ES-I3 (cell line): Measurements from ENCODE around the gene TRAF1.

Source experiments
- H3K36me3 ChIP-seq: 2 replicates; pipeline ENCODE4 v1.6.1; 2013; ENCODE audit warnings: mild to moderate bottlenecking, low read length, control low read depth, moderate library complexity; ENCODE audit not compliant: insufficient read depth
- H3K4me1 ChIP-seq: 2 replicates; pipeline ENCODE4 v1.6.1; 2013; ENCODE audit warnings: mild to moderate bottlenecking, control low read depth, low read length; ENCODE audit not compliant: insufficient read depth
- H3K9ac ChIP-seq: 2 replicates; pipeline ENCODE4 v1.6.1; 2013; ENCODE audit warnings: low read depth, mild to moderate bottlenecking, low read length, moderate library complexity
- H3K9me3 ChIP-seq: 2 replicates; pipeline ENCODE4 v1.6.1; 2013; ENCODE audit warnings: mild to moderate bottlenecking, low read length, moderate library complexity; ENCODE audit not compliant: control insufficient read depth, insufficient read depth

Gene TRAF1

DNA sequence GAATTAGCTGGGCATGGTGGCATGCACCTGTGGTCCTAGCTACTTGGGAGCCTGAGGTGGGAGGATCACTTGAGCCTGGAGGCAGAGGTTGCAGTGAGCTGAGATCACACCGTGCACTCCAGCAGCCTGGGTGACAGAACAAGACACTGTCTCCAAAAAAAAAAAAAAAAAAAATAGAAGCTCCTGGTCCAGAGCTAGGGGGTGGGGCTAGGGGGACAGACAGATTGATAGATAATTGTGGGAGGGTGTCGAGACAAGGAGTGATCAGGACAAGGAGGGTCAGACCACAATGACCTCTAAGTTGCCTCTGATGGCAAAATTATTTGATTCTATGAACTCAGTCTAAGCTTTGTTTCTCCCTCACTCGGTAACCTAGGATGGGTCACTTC, 43.0 kb downstream of the TRAF1 start:
- no peak overlapping the region for H3K9ac ChIP-seq

DNA sequence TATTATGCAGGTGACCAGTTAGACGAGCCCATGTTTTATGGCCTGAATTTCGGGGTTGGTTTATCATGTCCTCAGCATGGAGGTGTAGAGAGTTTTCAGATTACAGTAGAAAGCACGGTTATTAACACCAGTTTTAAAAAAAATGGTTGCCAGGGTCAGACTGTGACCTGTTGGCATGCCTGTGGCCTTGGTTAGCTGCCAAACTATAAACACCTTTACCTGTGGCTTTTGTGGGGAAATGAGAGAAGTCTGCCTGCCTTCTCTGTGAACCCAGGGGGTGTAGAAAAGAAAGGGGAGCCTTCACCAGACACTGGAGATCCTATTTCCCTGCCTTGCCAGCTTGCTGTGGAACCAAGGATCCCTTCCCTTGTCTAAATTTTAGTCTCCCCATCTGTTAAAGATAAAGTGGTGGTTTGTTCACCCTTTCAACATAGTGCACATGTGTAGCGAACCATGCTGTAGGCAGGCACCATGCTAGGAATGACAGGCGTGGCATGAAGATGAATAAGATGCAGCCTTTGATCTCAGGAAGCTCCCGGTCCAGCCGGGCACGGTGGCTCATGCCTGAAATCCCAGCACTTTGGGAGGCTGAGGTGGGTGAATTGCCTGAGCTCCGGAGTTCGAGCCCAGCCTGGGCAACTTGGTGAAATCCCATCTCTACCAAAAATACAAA, 43.5 kb downstream of the TRAF1 start:
- H3K9ac ChIP-seq: no peak overlapping the region

More for the DNA sequence above, 43.0 kb downstream of the TRAF1 start:
- Histone ChIP-seq H3K4me1 (peaks cover 12% of the 10 kb centered on the region; the same call in 1 of the 2 replicates), H3K9me3 (no peaks in the 10 kb centered on the region), H3K36me3 (no peaks in the 10 kb centered on the region)

DNA sequence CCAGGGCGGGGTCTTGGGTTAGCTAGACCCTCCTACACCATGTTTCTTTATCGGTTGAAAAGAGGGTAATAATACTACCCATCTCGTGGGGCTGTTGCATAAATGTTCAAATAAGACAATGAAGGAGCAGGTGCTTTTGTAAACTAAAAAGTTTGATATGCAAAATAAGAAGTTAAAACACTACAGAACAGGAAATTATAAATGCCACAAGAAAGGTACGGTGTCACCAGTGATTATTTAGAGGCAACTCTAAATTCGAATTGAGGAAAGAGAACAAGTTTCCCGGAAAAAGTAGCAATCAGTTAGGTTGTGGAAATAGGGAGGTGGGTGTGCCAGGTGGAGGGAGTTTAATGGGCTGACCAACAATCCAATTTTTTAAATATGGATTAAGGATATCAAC, 47.1 kb downstream of the TRAF1 start:
- Histone ChIP-seq H3K4me1 (peaks cover 30% of the 10 kb centered on the region), H3K9ac (no peak overlapping the region), H3K9me3 (no peaks in the 10 kb centered on the region; the same call in 1 of the 2 replicates), H3K36me3 (no peaks in the 10 kb centered on the region; the same call in 1 of the 2 replicates)

More for the DNA sequence above, 43.5 kb downstream of the TRAF1 start:
- no peaks in the 10 kb centered on the region for H3K36me3 ChIP-seq
- peaks cover 17% of the 10 kb centered on the region; the same call in 1 of the 2 replicates for H3K4me1 ChIP-seq
- H3K9me3 ChIP-seq: no peaks in the 10 kb centered on the region

DNA sequence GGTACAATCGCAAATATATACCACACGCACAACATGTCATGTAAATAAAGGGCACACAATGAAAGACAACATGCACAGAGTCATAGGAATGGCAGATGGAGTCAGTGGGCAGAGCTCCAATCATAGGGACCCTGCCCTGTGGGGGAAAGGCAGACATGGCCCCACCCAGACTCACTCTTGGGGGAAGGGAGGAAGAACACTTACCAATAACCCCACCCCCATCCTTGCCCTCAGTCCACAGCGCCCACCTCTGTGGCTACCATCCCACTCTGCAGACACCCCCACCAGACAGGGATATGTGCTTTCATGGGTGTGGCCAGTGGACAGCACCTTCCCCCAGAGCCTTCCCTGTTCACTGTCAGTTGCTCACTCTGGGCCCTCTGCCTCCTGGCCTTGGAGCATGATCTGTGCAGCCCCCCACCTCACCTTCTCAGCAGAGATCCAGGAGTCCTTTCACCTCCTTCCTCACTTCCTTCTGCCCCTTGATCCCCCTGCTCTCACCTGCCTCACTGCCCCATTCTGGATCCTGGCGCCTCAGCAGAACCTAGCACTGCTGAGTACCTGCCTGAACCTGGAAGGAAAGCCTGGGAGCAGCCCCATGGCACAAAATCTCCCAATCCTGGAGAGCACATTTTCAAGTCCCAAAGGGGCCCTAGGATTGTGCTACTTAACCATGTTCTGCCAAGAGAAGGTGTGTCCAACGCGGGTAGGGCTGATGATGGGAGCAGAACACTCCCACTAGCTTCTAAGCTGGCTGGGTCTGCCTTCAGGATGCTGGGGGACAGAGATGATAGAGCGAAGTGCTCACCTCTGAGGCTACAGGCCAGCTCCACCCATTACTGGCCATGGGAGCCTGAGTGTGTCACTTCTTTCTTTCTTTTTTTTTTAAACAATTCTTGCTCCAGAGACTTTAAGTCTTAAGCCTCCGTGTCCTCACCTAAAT, 48.1 kb downstream of the TRAF1 start:
- Histone ChIP-seq H3K36me3 (no peaks in the 10 kb centered on the region; the same call in 1 of the 2 replicates), H3K4me1 (peaks cover 39% of the 10 kb centered on the region), H3K9me3 (no peaks in the 10 kb centered on the region; the same call in 1 of the 2 replicates), H3K9ac (no peak overlapping the region)

DNA sequence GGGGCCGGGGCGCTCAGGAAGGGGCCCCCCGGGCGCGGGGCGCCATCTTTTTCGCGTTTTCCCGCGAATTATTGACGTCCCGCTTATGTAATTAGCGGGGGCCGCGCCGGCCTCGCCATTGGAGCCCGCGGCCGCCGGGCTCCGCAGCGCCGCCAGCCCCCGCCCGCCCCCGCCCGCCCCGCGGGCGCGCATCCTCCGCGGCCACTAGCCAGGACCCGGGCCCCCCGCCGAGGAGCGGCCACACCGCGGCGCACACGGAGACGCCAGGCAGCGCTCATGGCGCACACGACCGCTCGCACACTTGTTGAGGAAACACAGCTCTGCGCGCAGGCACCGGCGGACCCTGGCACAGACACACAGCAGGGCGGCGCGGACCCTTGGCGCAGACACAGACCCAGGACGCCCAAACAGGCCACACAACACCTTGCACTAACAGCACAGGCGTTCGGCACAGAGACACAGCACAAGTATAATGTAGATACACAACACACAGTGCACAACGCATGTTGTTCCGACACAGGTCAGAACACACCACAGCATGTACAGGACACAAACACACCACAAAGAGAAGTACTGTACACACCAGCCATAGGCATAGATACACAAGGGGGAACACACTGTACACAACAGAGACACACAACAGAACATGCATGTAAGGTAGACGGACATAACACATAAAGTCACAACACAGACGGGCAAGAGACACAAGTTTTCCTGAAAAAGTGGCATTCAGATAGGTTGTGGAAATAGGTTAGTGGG, 49.1 kb downstream of the TRAF1 start:
- H3K9me3 ChIP-seq: no peaks in the 10 kb centered on the region; the same call in 1 of the 2 replicates
- peaks cover 47% of the 10 kb centered on the region for H3K4me1 ChIP-seq
- H3K36me3 ChIP-seq: peaks cover 2% of the 10 kb centered on the region; the same call in 1 of the 2 replicates
- peak overlapping the region; percentile 57 for H3K9ac ChIP-seq

DNA sequence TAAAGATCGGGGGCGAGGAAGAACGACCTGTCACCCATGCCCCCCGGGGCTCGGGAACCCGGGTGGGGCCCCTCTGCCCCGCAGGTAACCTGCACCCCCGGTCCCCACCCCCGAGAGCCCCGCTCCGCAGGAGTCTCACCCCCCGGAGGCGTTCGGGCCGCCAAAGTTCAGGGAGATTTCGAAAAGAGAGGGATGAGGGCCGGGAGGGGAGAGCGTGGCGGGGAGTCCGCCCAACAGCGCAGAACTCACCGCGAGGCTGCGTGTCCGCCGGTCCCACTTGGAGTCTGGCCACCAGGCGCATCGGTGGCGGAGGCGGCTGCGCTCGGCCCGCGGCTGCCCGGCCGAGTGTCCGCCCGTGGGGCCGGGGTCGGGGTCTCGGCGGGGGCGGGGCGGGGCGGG, 49.8 kb downstream of the TRAF1 start, which contains the start of gene PHF19:
PHF19 (minus strand) TSS at position 347 of the 399 bp plus-strand sequence. CDS start 2,447 bp downstream, outside the sequence.
- H3K4me1 ChIP-seq: peaks cover 52% of the 10 kb centered on the region
- peak within 1 kb of the TSS; percentile 57 for H3K9ac ChIP-seq
- H3K36me3 ChIP-seq: peaks cover 7% of the 10 kb centered on the region; the same call in 1 of the 2 replicates
- no peaks in the 10 kb centered on the region; the same call in 1 of the 2 replicates for H3K9me3 ChIP-seq

DNA sequence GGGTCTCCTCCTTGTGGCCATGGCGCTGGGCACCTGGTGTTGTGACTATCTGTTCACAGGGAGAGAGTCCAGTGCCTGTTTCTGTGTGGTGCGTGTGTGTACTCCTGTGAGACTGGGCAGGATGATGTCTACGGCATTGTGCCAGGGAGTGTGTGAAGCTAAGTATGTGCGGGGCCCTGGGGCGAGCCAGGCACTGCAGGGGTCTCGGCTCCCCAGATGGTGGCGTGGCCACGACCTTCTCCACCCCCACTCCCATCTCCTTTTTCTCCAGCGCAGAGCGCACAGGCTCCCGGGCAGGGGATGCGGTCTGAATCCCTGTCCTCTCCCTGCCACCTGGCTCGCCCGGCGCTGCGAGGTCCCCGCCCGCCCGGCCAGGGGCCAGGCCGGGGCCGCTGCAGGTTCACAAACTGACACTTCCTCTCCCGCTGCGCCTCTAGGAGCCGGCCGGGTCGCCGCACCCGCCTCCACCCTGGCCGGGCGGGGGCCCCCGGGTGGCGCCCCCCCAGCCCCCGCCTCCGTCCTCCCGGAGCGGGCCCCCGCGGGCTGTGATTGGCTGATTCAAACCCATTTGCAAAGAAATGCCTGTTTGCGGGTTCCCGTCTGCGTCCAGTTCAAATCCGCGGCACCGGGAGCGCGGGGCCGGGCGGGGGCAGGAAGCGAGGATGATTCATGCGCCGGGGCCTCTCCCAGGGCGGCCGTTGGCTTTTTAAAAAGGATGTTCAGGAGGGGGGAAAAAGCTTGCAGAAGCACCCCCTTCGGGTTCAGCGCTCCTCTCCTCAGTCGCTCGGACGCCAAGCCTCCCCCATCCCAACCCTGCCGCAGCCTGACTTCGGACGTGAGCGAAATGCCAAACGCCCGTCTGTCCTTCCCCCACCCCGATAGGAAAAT, 50.4 kb downstream of the TRAF1 start:
- Histone ChIP-seq H3K4me1 (peaks cover 52% of the 10 kb centered on the region), H3K9me3 (no peaks in the 10 kb centered on the region; the same call in 1 of the 2 replicates), H3K36me3 (peaks cover 7% of the 10 kb centered on the region; the same call in 1 of the 2 replicates), H3K9ac (peak overlapping the region; percentile 56)

DNA sequence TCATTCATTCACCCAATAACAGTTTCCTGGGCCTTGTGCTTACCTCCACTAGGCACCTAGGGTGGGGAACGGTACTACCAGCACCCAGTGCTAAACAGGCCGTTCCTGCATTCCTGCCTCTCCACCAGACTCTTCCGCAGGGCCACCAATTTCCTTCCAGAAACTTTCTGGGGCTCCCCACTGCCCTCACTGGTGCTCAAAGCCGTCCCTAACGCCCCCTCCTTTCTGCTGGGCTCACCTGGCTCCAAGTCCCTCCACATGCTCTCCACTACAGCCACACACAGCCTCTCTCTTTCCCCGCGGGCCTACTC, 51.0 kb downstream of the TRAF1 start:
- H3K4me1 ChIP-seq: peaks cover 52% of the 10 kb centered on the region
- H3K9ac ChIP-seq: peak overlapping the region; percentile 56
- peaks cover 7% of the 10 kb centered on the region; the same call in 1 of the 2 replicates for H3K36me3 ChIP-seq
- H3K9me3 ChIP-seq: no peaks in the 10 kb centered on the region; the same call in 1 of the 2 replicates

DNA sequence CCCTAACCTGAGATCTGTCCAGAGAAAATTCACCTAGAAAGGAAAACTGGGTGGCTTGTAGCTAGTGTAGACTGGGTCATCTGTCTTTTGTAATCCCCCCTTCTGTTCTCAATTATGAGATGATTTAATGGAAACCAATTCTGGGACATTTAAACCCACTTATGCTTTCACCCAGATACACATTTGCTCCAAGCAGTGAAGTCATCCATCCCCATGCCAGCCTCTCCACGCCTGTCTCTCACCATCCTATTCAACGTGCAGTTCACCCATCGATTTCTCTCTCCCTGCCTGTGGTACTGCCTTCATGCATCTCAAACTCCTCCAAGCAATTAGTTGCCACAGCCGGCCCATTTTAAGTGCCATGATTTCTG, 51.4 kb downstream of the TRAF1 start:
- H3K9me3 ChIP-seq: no peaks in the 10 kb centered on the region; the same call in 1 of the 2 replicates
- peaks cover 52% of the 10 kb centered on the region for H3K4me1 ChIP-seq
- peaks cover 7% of the 10 kb centered on the region; the same call in 1 of the 2 replicates for H3K36me3 ChIP-seq
- peak overlapping the region; percentile 56; the same call in 1 of the 2 replicates for H3K9ac ChIP-seq

DNA sequence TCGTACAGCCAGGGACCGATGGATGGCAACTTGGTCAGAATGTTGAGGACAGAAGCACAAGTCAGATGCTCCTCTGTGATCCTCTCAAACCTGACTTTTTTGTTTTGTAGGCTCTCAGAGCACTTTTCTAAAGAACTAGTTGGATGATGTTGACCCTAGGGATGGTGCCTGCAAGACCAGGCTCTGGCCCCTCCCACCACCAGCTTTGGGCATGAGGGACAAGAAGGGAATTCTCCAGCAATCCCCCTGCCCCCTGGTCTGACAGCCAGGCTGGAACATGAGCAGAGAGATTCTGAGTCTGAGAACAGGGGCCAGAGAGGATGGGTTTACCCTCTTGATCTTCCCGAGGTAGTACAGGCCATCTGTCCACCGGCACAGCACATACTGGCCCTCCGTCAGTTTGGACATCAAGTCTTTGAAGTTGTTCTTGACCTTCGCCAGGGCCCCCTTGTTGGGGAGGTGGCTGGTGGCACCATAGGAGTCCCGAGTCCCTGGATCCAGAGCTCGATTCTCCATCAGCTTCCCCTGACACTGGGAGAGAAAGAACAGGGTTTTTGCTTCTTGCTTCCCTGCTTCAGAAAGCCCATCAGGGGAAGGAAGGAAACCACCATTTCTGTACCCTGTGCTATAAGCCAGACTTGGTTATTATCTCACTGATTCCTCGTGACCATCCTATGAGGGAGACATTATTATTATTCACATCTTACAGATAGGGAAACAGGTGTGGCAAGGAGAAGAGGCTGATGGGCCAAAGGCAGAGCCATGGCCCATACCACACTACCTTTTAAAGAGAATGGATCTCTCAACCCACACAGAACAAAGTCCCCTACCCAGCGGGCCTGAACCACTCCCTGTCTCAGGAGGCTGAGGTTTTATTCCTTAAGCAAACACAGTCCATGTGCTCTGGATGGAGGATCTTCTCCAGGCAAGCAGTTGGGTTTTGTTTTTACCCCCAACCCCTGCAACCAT, 52.1 kb downstream of the TRAF1 start:
- Histone ChIP-seq H3K4me1 (peaks cover 52% of the 10 kb centered on the region), H3K36me3 (peaks cover 7% of the 10 kb centered on the region; the same call in 1 of the 2 replicates), H3K9me3 (no peaks in the 10 kb centered on the region; the same call in 1 of the 2 replicates), H3K9ac (no peak overlapping the region)

DNA sequence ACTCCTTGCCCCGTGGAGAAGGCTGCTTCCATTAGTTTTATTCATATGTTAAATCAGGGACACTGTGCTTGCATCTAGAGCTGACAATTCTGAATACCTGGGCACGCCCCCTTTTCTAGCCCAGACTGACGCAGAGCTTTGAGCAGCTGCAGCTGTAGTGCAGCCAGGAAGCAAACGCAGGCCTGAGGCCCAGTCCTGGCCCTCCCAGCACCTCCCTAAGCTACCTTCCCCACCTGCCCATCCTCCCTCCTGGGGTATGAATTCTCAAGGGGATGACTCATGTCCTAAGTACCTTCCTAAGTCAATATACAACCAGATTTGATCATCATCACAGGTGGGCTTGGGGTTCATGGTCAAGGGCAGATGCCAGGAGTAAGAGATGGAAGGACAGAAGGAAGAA, 53.1 kb downstream of the TRAF1 start:
- H3K36me3 ChIP-seq: peaks cover 7% of the 10 kb centered on the region; the same call in 1 of the 2 replicates
- H3K9me3 ChIP-seq: no peaks in the 10 kb centered on the region; the same call in 1 of the 2 replicates
- H3K4me1 ChIP-seq: peaks cover 45% of the 10 kb centered on the region
- H3K9ac ChIP-seq: no peak overlapping the region

DNA sequence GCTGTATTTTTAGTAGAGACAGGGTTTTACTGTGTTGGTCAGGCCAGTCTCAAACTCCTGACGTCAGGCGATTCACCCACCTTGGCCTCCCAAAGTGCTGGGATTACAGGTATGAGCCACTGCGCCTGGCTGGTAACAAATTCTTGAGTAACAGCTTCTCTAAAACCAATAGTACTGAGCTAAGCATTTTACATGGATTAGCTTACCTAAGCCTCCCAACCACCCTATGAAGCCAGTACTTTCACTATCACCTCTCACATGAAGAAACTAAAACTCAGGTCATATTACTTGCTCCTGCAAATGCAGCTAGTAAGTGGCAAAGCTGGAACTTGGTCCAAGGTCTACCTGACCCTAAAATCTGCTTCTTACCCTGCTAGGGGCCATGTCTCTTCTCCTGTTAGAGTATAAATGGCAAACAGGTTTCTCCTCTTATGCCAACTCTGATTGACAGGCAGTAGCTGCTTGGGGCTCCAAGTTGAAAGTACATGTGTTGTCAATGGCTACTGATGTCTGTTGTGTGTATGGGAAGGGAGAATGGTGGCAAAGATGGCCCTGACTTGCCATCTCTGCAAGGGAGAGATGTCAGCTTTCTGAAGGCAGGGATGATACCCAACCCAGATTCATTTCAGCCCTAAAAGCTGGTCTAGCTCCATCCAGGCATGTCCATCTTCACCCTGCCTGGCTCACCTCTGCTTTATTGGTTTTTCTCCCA, 53.6 kb downstream of the TRAF1 start:
- peaks cover 7% of the 10 kb centered on the region; the same call in 1 of the 2 replicates for H3K36me3 ChIP-seq
- H3K4me1 ChIP-seq: peaks cover 40% of the 10 kb centered on the region
- no peaks in the 10 kb centered on the region; the same call in 1 of the 2 replicates for H3K9me3 ChIP-seq
- no peak overlapping the region for H3K9ac ChIP-seq
